NCI-H1930 (cell line): ENCODE results near the gene C10orf120.

ENCODE experiments used
- DNase-seq, 2 experiments: peaks; one replicate each; lab custom pipeline; 2025; lab: John Stamatoyannopoulos, UW

The C10orf120 gene

DNA sequence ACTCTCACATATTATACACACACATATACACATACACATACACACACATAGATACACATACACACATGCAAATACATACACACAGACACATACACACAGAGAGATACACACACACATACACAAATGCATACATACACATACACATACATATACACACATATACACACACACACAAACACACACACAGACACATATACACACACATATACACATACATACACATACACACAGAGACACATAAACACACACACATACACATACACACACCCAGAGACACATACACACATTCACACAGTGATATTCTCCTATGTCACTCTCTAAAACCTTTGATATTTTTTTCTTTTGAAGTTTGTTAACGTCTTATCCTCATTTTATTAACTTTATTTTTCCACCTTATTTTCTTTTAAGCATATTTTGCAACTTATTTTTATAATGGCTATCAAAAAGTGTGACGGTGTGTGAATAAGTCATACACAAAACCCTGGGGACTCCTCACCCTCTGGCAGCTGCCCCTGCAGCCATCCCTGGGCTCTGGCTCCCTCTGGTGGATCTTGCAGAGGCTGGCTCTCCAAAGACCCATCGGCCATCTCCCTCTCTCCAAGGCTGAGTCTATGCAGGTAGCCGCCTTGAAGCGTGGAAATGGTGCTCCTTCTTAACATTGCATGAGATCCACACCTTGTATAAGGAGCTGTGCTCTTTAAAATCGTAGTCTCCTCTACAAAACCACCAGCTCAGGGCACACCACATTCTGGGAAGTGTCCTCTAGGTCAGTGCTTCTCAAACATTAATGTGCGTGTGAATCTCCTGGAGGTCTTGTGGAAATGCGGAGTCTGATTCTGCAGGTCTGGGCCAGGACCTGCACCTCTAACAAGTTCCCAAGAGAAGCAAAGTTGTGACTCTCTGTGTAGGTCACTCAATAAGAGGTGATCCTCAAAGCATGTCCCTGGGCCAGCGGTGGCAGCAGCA is 4.1 kb upstream of the C10orf120 start:
- DNase-seq: peak; percentile 30 to 54

DNA sequence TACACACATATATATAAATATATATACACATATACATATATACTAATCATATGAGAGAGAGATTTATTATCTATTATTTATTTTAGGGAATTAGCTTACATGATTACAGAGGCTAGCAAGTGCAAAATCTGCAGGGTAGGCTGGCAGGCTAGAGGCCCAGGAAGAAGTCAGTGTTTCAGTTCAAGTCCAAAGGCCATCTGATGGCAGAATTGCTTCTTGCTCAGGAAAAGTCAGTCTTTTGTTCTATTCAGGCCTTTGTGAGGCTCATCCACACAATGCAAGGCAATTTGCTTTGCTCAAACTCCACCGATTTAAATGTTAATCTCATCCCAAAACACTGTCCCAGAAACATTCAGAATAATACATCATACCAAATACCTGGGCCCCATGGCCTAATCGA is 2.6 kb upstream of the C10orf120 start:
- DNase-seq: no peak

DNA sequence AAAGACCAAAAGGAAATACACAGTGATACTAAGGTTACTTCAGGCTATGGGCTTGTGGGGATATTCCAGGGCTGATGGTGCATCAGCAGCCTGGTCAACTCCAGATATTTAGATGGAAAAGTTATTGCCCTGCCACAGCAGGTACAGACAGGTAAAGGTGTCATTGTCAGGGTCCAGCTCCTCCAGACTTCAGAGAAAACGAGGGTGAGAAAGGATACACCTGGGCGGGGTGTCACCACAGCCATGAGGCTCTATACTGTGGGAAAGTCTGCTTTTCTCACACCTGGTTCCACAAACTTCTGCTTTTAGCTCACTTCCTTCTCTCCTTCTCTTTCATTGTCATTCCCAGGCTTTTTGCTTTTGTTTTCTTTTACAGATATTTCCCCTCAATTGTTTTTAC is 2.0 kb upstream of the C10orf120 start:
- DNase-seq: no peak

DNA sequence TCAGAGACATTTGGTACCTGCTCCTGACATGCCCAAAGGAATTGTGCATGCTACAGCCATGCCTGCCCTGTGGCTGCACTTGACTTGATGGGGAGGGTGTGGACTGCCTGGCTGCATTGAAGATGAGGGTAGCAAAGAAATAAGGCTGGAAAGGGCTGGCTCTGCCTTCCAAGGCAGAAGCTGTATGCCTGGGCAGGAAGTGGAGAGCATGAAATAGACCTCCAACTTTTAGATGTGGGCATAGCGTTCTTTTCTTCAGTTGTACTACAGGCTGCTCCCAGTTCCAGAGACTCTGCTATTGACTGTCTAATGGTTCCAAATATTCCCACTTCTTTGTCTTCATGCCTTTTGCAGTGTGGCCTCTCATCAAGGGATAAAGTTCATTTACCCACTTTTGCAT is 3.0 kb downstream of the C10orf120 start:
- DNase-seq: no peak

DNA sequence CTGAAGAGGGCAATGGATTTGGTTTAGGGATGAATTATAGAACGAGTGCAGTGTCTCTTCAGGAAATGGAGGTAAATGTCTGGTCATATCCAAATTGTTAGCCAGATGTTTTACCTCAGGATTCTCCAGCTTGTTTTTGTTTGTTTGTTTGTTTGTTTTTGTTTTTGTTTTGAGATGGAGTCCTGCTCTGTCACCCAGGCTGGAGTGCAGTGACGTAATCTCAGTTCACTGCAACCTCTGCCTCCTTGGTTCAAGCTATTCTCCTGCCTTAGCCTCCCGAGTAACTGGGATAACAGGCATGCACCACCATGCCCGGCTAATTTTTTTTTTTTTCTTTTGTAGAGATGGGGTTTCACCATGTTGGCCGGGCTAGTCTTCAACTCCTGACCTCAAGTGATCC is 6.9 kb downstream of the C10orf120 start:
- DNase-seq: no peak

DNA sequence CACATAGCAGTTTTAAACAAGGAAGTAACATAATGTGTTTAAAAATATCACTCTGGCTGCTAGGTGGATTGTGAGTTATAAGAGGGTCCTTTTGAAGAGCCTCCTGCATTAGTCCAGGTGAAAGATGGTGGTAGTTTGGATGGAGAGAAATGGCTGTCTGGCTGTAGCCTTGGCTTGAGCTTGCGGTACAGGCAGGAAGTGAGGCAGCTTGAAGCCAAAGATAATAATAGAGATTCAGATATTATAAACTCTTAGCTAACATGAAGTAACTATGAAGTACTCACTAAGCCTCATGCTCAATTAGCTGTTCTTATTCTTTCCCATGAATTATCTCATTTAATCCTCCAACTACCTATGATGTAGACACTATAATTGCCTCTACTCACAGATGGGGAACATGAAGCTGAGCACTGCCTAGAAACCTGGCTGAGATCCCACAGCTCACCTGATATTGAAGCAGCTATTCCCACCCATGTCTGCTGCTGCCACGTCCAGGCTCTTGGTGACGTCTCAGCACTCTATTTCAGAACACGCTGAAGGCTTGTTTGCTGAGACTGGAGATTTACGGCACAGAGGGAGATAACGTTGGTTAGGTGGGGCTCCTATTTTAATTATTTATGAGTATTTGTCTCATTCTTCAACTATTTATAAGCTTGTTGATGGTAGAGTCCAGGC is 10.4 kb downstream of the C10orf120 start:
- no peak for DNase-seq

DNA sequence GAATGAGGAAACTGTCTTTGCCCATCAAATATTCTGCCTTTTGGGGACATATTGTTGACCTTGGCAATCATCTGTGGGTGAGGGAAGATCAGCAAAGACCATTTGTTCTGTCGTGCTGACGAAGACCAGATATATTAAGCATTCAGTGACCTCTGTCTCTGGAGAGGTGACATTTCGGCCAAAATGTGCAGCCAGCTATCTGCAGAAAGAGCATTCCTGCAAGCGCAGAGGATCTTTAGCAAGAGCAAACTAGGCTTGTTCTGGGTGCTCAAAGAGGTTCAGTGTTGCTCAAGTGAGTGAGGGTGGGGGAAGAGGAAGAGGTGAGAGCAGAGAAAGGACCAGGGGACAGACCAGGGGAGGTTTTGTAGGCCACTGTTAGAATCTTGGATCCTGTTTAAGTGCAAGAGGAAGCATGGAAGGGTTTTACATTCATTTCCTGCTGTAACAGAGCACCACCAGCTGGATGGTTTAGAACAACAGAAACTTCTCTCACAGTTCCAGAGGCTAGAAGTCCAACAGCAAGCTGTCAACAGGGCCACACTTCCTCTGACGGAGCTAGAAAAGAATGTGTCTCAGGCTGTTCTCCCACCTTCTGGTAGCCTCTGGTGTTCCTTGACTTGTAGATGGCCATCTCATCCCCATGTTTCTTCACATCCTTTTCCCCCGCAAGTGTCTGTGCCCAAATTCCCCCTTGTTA is 11.2 kb downstream of the C10orf120 start:
- DNase-seq: no peak

DNA sequence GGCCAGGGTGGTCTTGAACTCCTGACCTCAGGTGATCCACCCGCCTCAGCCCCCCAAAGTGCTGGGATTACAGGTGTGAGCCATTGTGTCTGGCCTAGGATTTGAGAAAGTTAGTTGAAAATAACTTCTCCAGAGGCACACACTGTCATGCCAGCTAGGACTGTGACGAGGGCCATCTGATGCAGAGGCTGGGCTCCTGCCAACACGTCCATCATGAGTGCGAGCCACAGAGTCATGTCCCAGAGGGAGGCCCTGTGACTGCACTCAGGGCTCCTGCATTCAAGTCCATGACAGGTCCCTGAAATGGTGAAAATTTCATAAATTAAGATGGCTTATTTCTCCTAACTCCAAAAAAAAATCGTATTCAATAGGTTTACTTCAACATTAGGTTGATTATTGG is 17.1 kb downstream of the C10orf120 start:
- no peak for DNase-seq

DNA sequence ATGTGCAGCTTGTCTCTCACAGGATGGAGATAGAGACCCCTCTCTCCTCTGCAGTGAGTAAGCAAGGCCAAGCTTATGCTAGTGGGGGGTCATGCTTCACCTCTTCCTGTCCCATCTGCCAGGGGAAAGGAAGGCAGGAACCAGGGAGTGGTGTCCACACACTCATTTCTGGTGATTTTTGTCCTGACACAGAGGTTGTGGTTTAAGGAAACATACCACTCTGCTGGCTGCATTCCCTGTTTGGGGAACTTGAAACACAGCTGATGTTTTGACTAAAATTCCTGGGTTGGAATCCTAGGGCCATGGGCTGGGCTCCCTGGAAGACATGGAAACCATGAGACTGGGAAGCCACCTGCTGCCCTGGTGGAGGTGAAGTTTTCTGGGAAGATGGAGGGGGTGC is 21.4 kb downstream of the C10orf120 start:
- DNase-seq: no peak

DNA sequence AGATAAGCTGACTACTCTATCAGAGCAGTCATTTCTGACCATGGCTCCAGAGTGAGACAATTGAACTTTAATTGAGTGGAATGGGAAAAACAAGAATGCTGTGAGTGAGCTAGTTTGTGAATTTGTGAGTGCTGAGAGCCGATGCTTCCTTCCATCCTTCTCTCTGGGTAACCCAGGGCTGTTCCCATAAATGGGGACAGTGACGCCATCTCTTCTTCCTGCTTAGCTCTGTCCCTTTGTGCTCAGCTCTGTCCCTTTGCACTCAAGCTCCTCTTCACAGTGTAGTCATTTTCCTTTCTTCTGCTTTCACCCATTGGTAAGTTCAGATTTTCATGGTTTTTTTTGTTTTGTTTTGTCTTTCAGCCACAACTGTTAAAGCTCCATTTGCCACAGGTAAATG is 24.4 kb downstream of the C10orf120 start:
- DNase-seq: no peak

DNA sequence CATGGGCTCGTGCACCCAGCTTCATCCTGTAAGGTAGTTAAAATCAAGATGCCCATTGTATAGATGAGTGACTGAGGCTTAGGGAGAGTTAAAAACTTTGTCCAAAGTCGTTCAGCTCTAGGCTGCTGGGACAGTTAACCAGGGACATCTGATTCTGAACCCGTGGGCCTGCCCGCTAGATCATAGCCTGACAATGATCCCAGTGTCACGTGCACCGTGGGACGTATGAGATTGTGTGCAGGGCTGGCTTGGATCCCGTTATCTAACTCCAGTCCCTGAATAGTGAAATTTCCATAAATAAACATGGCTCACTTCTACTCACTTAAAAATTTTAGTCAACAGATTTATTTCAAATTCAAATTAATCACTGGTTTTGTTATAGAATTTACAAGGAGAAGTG is 24.9 kb downstream of the C10orf120 start:
- no peak for DNase-seq

DNA sequence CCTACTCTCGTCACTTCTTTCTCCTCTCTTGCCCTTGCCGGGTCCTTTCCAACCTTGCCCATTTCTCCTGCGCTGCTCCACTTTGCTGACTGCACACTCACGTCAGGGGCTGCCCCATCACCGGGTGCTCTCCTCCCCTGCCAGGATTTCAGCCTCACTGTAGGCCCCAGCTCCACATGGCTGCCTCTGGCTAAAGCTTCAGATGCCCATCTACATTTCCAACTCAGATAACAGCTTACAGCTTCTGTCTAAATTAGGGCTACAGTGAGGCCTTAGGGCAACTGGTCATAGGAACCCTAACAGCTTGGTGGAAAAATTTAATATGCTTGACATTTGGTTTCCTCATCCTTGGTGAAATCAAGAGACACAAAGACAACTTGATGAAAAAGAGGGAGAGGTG is 25.9 kb downstream of the C10orf120 start:
- DNase-seq: no peak

DNA sequence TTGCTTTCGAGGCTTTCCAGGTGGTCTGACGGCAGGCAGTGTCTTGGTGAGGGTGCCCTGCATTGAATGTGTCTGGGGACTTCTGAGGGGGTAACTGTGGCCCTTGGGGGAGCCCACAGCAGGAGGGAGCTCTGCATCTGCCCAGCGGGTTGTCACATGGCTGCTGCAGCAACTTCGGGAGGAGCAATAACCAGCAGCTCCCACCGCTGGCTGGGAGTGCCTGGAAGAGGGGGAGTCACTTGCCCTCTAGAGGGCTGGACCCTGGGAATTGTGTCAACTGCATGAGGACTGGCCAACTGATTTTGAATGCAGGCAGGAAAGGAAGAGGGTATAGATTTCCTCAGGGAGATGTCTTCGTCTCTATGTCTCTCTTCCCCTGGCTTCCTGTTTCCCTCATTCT is 26.4 kb downstream of the C10orf120 start:
- no peak for DNase-seq

DNA sequence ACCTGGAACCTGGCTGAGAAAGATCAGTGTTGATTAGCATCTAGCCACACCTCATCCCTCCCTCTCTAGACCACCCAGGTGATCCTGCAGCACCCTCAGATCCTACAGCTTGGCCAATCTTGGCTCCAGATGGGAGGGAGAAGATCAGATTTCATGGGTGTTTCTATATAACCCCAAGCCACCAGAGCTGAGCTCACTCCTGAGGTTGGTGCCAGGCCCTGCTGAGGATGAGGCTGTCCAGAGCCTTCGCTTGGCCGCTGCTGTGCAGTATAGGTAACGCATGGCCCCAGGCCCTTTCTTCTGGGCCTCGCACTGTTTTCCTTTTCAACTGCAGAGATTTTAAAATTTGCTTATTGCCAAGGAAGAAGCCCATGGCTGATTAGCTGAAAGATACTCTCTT is 27.0 kb downstream of the C10orf120 start:
- no peak for DNase-seq

DNA sequence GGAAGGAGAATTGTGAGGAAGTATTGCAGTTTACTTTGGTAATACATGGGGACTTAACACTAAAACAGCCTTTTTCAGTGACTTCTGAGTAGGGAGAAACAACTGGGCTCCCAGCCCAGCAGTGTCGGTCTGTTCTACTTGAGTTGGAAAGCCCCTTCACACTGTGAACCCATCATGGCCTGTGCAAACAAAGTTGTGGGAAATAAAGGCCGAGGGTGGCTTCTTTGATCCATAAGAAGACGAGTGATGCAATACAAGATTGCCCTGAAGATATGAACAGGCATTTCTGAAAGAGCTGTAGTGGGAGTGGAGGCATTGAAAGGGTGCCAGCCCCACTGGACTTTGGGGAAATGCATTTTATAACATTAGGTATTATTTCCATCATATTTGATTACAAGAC is 28.3 kb downstream of the C10orf120 start:
- DNase-seq: no peak

DNA sequence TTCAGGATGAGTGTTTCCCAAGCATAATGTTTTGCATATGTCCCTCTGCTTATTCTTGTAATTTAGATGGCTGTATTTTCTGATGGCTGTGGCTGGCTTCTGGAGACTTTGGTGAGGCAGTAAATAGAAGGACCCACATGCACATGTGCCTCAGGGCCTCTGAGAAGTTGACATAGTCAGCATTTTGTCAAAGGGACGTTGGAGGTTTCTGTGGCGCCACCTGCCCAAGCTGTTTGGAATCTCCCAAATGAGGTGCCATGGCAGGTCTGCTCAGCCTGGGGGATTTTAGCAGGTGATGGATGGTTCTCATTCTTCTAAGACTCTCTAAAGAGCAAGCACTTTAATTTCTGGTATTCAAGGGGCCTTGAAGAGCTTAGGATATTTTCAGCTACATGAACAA is 29.8 kb downstream of the C10orf120 start:
- DNase-seq: no peak

DNA sequence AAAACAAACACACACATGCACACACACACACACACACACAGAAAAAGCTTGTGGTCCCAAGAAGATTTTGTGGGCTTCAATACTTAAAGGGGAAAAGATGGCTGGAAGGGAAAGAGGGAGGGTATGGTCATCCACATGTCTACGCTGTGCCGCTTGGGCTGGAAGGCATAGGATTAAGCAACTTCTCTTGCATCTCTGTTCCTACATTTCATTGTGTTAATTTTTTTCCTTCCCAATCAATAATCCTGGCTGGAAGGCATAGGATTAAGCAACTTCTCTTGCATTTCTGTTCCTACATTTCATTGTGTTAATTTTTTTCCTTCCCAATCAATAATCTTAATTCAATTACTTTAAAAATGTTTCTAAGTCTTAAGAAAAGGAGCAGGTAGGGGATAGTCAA is 30.6 kb downstream of the C10orf120 start:
- DNase-seq: no peak

DNA sequence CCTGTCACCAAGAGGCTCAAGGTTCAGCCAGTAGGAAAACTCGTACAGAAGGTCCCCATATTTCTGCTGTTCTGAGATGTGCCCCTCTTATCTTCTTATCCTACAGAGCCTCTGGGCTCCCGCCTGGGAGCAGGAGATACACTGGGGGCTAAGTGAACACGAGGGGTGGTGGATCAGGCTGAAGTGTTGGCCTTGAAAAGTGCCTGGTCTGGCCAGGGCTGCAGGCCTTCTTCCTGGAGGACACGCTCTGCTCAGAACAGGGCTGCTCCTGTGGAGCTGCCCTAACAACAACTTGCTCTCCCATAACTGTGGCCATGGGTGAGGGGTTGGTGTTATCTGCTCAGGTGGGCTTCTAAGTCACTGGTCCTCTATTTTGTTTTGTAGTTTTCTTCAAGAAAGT is 33.7 kb downstream of the C10orf120 start:
- DNase-seq: no peak

DNA sequence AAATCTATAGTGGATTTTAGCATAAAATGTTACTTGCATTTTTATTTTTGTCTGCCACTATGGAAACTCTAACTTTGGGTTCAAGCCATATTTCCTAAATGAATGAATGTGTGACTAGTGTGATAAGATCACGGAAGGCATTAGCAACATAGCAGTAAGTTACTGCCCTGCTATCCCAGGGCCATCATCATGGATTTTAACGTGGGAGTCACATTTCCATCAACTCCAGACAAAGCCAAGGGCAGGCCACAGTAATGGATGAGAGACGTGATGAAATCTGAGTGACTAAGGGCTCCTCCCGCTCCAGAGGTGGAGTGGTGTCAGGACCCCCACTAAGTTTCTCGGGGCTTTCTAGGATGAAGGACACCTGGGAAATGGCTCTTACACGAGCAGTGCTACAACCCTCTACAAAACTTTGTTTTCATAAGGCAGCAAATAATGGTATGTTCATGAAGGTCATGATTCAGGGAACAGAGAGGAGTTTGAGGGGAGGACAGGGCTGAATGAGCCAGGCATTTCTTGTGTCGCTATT is 34.3 kb downstream of the C10orf120 start:
- no peak for DNase-seq

DNA sequence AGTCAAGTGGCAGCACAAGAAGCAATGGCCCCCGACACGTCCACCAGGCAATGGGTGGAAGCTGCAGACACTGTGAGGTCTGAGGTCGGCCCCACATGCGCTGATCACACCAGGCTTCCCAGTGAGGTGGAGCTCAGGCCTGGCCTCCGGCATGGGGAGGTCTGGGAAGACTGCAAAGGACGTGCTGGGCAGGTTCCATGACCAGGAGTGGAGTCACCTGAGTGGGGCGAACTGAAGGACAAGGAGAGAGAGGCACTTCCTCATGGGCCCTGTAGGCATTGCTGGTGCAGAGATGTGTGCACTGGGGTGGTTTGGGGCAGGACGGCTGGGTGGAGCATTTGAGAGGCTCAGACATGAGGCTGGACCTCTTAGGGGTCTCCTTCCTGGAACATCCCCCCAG is 35.1 kb downstream of the C10orf120 start:
- DNase-seq: no peak

DNA sequence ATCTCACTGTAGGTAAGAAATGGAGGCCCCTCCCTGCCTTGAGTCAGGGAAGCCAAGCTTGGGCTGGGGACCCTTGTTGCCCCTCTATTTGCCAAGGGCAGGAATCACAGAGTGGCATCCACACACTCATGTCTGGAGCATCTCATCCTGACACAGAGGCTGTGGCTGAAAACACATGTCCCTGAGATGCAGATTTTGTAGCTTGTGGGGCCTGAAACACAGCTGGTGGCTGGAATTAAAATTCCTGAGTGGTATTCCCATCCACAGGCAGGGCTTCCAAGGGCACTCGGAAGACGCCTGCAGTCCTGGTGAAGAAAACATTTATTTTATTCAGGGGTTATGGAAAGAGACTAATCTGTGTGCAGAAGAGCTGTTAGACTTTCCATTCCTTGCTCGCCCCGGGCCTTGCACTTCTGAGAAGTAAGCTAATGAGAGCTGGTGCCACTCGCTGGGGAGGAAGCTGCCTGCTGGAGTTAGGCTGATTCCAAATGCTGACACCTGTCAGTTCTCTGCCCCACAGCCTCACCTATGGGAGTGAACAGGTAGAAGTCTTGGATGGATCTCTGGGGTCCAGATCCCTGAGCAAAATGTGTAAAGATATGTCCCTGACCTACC is 36.0 kb downstream of the C10orf120 start:
- DNase-seq: no peak

DNA sequence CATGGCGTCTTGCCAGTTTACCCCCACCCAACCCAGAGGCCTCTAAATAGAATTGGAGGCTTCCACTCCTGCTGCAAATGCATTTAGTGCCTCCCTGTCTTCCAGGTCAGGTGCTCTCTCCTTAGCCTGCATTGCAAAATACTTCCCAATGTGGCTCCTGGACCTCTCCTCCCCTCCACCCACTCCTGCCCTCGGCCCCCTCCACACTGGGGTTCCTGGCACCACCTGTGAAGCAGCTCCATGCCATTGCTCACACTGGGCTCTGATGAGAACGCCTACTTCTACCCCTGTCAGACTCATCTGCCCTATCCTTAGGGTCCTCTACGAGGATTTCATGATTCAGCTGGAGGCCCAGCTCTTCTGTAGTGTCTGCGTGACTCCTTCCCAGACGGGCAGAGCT is 37.4 kb downstream of the C10orf120 start:
- DNase-seq: no peak
